GM19240 (cell line): ENCODE measurements around the gene SYNDIG1.
"Not testable (repeated sequence)": the region's sequence is repeated elsewhere in the genome, so short reads cannot be mapped to it uniquely, and the experiment has no call there.

Source experiments
- DNase-seq: peaks from one replicate; pipeline ENCODE4 v3.0.0; 2011; ENCODE audit warnings: low spot score; ENCODE audit not compliant: insufficient read length

SYNDIG1 gene

DNA sequence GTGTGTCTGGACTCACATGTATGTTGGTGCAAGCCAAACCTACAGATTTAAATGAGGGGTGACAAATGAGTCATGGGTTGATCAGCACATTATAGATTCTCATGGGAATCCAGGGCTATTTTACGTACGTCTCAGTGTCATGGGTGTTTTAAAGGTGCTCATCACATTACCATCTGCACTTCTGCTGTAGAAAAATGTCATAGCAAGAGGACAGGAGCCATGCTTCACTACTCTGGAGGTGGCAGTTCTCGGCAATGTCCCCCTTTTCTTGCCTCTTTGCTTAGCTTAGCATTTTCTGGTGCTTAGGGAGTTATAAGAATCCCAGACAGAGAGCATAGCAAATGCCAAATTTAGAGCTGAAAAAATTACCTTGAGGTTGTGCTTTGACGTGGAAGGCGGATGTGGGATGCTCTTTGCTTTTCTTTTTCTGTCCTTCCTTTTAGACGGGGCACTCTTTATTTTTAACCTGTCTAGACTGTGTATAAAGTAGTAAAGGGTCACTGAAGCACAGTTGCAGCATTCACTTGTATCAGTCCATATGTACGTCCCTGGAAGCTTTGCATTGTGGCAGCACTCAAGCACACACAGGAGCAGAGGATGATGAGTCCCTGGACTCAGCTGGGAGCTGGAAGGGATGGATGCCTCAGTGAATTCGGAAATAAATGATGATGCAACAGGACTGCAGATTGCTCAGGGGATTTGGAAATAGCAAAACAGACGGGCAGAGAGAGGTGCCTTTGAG is 139.7 kb downstream of the SYNDIG1 start:
- DNase-seq = no peak

DNA sequence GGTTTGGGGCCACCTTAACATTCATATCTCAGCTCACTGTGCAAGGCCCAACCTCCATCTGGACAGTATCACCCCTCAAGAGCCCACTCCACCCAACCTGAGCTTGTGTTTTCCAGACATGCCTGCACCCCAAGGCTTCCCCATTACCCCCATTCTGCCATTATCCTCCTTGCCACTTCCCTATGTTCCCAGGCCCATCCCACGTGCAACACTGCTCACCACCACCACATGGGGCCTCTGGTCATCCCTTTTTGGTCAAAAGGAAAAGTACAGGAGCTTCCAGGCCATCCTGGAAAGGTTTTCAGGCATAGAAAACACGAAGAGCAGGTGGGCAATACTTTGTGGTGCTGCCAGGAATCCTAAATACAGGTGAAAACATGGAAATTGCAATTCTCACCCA is 140.3 kb downstream of the SYNDIG1 start:
- DNase-seq = no peak

DNA sequence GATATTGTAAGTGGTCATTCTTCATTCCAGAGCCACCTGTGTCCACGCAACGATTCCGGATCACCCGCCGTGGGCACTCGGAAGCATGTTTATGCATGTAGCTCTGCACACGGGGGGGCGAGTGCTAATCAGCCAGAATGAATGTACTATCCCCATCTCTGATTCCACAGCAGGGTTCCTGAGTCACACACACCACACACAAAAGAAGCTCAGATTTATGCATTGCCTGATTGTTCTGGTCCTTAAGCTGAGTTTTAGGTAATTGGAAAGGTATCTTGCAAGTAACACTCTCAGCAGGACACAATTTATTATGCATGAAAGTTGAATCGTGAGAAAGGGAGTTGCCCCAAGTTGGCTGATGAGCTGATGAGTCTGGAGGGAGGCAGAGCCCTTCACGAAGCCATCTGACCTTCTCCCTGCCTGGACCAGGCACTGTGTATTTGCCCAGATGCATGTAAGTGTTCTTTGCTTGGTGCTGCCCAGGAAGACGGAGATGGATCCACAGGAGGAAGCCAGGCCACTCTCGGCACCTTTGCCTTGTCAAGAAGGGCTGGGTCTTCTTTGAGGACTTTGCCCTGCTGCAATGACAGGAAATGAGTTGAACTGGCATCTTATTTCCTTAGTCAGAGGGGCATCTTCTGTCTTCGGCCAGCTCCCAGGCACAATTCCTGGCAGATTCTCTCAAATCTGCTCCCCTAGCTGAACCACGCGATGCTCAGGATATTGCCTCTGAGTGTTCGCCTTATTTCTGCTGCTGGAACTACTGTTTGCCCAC is 141.1 kb downstream of the SYNDIG1 start:
- DNase-seq = no peak

DNA sequence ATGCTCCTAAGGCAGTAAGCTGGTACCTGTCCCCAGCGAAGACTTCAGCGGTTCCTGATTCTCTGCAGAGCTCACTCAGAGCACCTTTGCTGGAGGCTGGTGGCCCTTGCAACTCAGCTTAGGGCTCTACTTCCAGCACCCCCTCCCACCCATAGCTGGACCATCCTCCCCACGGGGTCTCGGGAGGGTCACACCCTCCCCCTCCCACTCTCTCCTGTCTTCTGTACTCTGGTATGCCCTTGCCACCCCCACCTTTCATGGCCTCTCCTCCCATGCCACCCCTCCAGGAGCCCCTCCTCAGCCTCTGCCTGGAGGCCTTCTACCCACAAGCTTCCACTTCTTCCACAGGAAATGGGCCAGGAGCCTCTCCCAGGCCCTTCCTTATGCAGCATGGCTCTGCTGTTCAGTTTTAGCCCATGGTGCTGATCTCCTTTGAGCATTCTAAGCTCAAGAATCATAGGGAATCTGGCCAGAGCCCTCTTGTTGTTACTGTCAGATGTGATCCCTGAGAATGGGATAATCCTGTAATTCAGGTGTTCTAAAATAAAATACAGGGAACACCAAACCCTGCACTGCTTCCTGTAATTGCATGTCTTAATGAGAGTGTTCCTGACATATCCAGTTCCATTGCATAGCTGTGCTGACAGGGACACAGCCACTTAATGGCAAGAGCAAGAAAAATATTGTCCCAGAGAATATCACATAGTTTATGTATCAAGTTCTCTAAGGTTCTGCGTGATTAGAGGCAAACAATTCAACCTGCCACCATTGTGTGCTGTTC is 142.1 kb downstream of the SYNDIG1 start:
- no peak for DNase-seq

DNA sequence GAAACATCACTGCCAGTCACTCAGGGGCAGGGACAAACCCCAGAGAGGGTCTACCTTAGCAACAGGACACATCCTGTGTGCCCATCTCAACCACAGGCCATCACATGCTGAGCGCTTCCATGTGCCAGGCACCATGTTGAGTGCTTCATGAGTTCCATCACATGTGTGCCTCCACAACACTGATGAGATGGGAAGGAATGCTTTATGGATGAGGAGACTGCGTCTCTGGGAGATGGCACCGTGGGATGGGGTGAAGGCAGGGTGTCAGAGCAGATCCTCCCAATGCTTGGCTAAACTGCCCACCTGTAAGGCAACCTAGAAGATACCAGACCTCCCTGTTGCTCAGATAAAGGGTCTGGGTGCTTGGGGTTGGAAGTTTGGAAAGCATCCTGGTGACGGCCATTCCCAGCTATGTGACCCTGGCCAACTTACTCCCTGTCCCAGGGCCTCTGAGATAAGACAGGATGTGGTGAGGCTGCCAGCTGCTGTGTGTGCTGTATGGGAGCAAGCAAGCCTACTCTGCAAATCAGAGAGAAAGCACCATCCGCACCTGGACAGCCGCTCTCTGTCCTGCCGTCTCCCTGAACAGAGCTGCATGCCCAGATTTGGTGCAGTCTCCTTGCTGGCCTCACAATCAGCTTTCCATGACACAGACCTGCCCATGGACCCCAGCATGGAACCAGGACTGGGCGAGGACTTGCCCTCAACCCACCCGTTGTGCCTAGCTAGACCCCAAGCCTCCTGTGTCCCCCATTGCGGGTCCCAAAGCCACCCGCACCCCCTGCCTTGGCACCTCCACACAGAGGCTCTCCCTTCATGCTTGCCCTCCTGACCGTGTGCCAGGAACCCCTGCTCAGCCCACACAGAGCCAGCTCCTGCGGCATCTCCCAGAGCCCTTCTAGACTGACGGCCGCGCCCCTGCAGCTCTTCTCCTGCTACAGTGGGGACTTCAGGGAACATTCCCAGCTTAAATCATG is 143.7 kb downstream of the SYNDIG1 start:
- DNase-seq = no peak

DNA sequence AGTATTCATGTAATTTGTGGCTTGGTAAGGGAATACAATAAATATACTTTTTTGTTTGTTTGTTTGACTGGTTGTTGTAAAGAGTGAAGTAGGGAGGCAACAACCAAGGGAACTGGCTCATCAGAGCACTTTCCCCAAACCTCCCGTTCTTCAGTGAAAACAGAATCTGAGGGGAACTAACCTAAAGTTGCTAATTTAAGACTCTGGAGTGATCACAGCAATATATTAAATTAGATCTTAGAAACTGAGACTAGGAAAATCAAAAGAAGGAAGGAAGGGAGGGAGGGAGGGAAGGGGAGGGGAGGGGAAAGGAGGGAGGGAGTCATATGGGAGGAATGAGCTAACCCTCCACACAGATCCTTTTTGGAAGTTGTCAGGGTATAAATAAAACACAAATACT is 144.9 kb downstream of the SYNDIG1 start:
- no peak for DNase-seq

DNA sequence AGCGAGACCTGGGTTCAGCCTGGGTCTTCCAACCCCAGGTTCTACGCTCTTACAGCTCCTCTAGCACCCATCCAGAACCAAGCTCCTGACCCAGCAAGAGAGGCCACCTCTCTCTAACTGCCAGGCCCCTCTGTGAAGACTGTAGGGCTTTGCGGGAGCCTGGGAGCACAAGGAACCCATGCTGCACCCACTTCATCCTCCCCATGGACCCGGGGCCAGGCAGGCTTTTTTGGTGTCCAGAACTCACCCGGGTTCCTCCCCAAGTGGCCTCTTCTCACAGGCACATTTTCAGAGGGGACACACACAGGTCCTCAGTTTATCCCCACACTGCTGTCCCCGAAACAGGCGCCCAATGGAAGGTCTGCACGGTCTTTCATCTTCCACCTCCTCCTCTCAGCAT is 145.9 kb downstream of the SYNDIG1 start:
- DNase-seq = no peak

DNA sequence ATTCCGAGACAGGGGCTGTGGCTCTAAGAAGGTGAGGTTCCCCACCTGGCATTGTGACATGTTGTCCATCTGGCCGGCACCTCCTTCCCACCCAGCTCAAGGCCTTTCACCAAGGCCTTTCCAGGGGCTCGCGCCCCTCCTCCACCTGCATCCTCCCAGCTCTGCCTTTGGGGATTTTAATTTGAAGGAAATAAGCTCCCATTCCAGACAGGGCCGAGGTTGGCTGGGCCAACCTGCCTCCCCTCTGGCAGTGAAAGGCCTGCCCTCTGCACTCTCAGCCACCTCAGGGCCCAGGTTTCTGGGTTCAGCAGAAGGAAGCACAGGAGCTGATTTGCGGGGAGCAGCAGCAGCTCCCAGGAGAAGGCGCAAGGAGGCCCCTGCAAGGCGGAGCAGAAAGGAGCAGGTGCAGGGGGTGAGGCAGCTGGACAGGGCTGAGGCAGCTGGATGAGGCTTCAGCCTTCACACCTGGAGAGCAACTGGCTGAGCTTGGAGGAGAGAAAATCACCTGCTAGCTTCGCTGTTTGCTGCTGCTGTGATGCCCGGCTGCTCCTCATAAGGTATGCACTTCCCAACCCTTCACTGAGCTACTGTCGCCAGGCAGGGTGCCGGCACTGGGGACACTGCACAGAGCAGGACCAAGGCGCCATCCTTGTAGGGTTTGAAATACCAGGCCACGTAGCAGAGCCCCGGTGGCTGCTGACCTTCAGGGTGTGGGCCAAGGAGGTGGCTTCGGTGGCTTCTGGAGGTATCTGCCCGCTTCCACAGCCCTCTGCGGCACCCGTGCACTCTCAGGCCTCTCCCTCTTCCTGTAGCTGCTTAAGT is 147.0 kb downstream of the SYNDIG1 start:
- DNase-seq = no peak

DNA sequence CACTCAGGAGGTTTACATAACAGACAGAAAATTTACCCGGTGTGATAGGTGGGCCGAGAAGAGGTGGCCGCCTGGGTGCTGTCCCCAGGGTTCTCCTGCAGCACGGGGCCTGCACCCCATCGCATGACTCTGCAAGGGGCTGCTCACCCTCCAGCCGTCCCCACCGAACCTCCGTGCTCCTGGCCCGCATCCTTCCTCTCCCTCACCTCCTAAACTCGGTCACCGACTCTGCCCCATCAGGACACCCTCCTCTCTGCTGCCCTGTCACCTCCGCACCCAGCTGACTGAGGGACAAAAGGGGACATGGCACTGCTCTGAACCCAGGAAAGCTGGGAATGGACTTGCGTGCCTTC is 147.6 kb downstream of the SYNDIG1 start:
- no peak for DNase-seq

DNA sequence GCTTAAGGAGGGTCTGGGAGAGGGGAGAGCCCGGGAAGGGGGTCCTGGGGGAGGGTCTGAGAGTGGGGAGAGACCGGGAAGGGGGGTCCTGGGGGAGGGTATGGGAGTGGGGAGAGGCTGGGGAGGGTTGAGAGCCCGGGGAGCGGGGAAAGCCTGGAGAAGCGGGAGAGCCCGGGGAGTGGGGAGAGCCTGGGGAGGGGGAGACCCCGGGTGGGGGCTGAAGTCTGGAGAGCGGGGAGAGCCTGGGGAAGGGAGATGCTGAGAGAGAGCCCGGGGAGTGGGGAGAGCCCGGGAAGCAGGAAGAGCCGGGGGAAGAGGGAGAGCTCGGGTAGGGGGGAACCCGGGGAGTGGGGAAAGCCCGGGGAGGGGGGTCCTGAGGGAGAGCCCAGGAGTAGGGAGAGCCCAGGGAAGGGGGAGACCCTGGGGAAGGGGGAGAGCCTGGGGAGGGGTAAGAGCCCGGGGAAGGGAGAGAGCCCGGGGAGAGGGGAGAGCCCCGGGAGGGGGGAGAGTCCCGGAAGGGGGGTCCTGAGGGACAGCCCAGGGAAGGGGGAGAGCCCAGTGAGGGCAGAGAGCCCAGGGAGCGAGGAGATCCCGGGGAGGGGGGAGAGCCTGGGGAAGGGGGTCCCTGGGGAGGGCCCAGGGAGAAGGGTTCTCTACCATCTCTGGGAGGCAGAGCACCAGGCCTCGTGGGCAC is 148.5 kb downstream of the SYNDIG1 start:
- DNase-seq = no peak

DNA sequence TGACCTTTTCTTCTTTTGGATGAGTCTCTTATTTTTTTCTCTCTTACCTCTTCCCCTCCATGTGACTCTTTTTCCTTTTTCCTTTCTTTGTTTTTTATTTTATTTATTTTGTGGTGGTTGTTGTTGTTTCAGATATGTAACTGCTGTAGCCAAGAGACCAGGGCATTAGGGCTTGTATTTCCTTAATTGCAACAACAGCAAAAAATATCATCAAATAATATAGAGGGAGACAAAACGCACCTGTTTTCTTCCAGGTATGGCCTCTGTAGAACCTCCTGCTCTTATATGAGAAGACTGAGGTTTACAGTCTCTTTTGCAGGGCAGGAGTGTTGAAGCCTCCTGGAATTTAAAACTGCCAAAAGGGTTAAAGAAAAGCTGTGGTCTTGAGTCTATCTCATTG is 149.3 kb downstream of the SYNDIG1 start:
- DNase-seq = no peak

DNA sequence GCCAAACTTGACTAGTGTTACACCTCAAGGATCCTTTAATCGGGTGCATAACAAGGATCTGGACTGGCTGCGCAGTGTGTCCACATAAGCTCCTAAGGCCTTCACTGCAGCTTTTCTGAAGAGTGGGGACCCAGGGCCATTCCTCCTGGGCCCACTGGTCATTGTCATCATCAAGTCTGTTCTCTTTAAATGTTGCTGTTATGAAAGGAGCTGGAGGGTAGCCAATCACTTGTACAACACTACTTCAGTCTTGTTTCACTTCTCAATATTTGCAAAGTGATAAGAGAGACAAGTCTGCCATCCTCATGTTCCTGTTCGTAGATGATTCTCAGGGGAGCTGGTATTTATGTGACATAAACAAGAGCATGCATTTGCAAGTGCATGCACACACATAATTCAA is 149.8 kb downstream of the SYNDIG1 start:
- DNase-seq = no peak

DNA sequence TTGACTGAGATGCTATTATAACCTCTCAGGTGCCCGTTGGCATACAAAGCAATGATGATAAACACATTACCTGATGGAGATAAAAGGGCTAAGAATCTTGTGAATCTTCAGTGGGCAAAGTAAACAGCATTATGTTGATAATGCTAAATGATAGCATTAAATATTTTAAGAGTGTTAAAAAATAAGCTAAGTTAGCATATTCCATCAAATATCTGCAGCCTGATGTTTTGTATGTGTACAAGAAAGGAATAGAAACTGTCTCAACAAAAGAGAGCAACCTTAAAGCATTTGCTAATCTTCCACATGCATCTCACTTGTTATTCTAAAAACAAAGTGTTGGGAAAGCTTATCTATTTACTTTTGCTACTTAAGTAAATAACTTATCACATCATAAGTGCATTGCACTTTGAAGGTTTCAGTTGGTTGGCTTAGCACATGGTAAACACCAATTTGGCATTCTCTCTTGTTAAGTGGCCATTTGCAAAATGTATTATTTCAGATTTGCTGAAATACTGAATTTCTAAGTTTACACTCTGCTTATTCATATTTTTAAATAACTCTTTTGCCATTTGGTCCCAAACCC is 151.6 kb downstream of the SYNDIG1 start:
- DNase-seq = no peak

DNA sequence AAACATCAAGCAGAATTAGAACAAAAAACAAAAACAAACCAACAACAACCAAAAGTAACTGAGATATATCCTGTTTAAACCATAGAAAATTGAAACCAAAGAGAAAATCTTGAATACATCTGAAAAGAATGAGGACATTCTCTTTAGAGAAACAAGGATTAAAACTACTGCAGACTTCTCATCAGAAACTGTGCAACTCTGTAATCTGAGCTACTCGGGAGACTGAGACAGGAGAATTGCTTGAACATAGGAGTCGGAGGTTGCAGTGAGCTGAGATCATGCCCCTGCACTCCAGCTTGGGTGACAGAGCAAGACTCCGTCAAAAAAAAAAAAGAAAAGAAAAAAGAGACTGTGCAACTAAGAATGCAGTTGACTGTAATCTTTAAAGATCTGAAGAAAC is 153.4 kb downstream of the SYNDIG1 start:
- DNase-seq = no peak

DNA sequence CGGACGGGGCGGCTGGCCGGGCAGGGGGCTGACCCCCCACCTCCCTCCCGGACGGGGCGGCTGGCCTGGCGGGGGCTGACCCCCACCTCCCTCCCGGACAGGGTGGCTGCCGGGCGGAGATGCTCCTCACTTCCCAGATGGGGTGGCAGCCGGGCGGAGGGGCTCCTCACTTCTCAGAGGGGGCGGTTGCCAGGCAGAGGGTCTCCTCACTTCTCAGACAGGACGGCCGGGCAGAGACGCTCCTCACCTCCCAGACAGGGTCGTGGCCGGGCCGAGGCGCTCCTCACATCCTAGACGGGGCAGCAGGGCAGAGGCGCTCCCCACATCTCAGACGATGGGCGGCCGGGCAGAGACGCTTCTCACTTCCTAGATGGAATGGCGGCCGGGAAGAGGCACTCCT is 156.7 kb downstream of the SYNDIG1 start:
- not testable (repeated sequence) for DNase-seq

DNA sequence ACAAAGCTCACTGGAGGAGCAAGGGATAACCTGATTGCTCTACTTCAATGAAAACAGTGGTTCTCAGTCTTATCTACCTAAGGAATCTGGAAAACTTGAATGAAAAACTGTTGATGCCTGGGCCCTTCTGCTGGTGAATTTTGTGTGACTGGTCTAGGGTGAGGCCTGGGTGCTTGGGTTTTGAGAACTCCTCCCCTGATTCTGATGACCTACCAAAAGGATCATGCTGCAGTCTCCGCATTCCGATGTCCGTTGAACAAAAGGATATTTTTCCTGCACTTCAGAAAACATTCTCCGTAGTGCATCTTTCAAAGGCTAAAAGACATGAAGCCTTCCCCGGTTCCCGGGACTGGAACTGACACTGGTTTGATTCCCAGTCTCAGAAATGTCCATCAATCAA is 157.9 kb downstream of the SYNDIG1 start:
- no peak for DNase-seq

DNA sequence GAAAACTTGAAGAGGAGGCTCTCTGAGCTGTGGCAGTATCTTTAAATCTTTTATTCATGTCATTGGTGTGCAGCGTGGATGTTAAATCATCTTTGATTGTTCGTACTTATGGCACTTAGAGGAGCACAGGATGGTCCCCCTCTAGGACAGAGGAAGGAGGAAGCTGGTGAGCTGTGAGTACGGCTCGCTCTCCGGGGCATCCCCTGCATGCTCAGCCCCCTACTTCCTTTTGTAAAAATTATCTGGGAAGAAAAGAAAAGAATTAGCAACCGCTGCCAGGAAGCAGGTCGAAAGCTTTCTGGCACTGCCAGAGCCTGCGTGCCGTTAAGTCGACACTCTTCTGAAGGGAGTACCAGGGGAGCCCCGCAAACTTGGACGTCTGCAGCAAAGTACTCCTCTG is 158.5 kb downstream of the SYNDIG1 start:
- DNase-seq = no peak

DNA sequence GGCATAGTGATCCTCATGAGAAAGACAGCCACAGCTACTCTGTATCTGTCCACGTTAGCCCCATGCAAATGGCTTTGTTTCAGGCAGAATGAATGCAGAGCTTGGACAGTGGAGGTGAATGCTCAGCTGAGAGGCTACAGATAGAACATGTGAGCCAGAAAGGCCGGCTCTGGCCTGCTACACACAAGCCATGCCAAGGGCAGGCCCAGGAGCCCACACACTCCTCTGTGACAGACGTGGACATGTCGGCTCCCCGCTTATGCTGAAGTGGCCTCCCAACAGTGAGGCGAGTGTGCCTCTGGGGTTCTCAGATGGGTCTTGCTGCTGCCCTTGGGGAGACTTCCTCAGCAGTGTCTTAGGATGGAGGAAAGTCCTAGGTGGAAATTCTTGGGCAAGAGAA is 159.6 kb downstream of the SYNDIG1 start:
- no peak for DNase-seq

DNA sequence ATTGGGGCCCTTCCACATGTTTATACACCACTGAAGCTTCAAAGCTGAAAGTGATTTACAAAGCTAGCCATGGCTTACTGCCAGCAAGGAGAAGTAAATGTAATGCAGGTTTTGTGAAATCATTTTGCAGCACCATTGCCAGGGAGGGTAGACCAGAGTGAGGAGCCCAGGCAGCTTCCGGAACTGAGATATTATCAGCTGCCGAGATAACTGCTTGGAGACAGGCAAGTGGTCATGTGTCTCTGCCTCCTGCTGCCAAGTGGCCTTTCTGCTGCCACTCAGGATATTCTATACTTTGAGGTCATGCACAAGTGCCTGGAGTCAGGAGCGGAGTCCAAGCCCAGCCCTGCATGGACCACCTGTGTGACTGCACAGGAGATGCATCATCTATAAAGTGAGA is 160.2 kb downstream of the SYNDIG1 start:
- no peak for DNase-seq
